Testis (tissue), 2 donors: ENCODE measurements around the gene ZNF444.

ENCODE experiments used
- CTCF ChIP-seq, 3 experiments: fragments of 450-650 bp in 2 of 3; fragments of 200-600 bp in 1 of 3; sonication (generic) in 1 of 3; IDR thresholded peaks; one replicate each; pipeline ENCODE4 v1.5.1; 2016 to 2019; ENCODE audit warnings: antibody characterized with exemption in 3 of 3, mild to moderate bottlenecking in 2 of 3, moderate library complexity in 1 of 3
- POLR2A ChIP-seq: fragments of 450-650 bp; IDR thresholded peaks from one replicate; pipeline ENCODE4 v1.6.1; 2017; ENCODE audit warnings: antibody characterized with exemption, mild to moderate bottlenecking, moderate library complexity

- TF ChIP-seq CTCF (IDR thresholded peaks at IDR 0.05), result no peak
- TF ChIP-seq POLR2A, result no peak
Measured at GRCh38 chr19:56134654-56134921, 6.5 kb upstream of the ZNF444 start.
